Measurements from ENCODE around the gene LIMK1.
"Not testable (repeated sequence)": the region's sequence is repeated elsewhere in the genome, so short reads cannot be mapped to it uniquely, and the experiment has no call there.

Gene LIMK1

DNA sequence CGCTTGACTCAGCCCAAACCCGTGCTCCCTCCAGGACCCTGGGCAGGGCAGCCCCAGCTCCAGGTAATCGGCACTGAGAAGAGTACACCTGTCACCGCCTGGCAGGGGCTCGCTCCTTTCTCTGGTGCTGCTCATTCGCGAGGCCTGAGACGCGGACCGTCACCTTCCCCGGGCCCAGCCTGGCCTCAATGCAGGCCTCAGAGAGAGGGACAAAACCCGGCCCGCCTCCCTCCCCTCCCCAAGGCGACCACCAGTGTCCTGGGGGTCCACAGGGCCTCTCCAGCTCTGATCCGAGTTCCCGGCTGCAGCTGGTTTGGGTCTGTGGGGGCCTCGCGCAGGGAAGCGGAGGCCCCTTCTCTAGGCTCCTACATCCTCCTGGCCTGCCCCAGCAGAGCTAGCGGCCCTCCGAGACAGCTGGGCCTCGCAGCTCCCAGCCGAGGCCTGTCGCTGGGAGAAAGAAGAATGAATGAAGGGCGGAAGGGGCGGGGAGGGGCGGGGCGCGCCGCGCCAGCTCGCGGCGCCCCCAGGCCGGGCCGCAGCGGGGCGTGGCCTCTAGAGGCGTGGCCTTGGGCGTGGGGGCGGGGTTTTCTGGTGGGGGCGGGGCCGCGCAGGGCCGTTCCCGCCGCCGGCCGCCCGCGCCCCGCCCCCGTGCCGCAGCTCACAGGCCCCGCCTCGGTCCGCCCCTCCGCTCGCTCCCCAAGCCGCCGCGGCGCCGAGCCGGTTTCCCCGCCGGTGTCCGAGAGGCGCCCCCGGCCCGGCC lies at the start of gene LIMK1:
Gene LIMK1, plus strand, starts transcription at position 688 of the 760 bp plus-strand sequence. CDS start 187 bp downstream, outside the sequence.
- peak; percentile 83 for DNase-seq

DNA sequence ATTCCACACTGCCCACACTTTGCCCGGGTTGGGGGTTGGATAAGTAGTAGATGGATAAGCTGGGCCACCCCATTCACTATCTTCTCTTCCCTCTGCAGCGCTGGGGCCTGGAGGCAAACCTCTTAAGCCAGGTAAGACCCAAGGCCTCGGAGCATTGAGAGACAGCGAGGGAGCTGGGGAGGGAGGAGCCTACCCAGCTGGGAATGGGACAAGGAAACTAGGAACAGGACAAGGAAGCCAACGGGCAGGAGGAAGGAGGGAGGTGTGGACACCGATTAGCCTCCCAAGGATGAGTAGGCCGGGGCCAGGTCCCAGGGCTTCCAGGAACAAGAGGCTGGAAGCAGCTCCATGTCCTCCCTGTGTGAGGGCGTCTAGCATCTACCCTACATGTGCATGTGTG lies 46.0 kb upstream of the LIMK1 start:
- no peak for DNase-seq

DNA sequence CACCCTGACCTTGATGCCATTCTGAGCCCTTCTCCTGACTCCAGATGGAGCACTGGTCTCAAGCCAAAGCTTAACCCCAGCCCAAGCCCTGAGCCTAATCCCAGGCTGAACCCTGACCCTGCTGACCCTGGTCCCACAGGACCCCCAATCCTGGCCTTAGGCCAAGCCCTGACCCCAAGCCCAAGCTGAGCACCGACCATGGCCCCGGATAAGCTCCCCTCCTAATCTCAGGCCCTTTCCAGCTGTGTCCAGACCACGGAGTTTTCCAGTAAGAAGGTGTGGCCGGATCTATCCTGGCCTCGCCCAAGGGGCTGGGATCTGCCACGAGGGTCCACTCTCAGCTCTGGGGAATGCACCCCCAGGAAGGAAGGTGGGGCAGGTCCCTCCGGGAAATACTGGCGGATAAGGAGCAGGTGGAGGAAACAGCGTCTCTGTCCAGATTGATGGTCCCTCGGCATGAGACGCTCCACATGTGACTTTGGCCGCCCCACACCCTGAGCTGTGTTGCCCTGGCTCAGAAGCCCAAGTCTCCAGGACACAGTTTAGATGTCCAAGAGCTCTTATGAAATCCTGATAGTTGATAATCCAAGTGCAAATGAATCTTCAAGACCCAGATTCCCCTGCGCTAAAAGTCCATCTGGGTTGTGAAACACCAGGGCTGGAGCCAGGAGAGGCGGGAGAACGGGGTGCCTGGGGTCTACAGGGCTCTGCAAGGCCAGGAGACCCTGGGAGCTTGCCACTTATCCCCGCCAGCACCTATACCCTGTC lies 45.2 kb upstream of the LIMK1 start:
- no peak for DNase-seq

DNA sequence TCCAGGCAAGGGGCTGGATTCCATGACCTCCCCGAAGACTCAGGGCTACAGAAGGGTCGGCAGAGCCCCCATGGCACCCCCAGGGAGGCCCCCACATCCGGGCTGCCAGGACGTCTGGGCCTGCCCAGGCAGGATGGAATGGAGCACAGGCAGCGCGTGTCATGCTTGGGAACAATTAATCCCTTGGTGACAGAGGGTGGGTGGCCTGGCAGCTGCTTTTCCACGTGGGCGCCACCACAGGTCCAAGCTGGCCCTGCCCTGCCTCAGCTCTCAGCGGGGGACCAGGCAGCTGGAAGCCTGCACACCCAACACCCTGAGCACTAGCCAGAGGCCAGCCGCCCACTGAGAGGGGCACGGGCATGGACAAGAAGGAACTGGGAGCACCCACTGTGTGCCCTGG lies 44.3 kb upstream of the LIMK1 start:
- no peak for DNase-seq

DNA sequence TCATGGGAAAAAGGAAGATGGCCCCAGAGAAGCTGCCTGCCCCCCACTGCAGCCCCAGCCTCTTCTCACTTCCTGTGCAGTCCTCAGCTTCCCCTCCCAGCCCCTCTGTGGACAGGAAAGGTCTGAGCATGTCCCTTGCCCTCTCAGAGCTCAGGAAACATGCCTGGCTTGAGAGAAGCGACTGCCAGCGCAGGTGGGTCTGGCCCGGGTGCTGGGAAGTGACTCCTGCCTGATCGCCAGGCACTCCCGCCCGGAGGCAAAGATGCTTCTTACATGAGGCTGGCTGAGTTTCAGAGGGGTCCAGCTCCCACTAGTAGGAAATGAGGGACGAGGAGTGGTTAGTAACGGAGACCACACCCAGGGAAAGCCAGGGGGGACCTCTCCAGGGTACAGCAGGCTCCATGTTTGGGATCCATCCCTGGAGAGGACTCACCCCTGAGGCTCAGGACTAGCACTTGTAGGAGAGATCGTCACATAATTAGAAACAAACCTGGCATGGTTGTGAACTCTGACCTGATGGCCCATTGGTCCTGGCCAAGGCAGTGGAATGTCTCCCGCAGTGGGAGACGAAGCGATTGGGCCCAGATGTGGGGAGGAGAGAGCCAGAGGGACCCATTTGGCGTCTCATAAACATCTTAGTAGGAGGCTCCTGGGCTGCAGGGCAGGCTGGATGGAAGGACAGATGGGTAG lies 43.4 kb upstream of the LIMK1 start:
- no peak for DNase-seq

DNA sequence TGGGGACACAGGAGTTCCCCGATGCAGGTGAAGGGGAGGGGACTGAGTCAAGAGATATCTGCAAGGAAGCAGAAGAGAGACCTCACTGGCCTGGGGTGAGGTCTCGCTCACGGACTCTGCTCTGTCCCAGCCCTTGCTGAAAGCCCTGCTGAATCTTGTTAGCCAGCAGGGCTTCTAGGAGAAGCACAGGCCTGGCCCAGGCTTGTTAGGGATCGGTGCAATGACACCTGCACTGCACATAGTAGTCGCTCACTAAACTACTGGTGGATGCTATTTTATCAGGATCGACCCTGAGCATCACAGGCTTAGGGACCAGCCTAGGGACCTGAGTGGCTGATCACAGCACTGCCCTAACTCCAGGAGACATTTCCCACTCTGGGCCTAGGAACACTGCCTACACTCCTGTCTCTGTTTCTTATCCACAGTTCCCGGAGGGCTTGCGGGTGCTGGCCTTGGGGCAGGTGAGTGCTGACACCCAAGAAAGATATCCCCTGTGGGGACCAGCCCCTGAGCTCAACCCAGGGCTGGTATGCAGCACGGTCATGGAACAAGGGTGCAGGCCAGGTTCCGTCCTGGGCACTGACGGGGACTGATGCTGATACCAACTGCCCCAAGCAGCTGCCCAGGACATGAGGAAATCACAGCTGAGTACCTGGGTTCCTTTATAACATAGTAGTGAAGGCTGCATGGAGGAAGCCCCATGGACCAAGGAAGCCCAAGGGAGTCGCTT lies 42.6 kb upstream of the LIMK1 start:
- DNase-seq: no peak

DNA sequence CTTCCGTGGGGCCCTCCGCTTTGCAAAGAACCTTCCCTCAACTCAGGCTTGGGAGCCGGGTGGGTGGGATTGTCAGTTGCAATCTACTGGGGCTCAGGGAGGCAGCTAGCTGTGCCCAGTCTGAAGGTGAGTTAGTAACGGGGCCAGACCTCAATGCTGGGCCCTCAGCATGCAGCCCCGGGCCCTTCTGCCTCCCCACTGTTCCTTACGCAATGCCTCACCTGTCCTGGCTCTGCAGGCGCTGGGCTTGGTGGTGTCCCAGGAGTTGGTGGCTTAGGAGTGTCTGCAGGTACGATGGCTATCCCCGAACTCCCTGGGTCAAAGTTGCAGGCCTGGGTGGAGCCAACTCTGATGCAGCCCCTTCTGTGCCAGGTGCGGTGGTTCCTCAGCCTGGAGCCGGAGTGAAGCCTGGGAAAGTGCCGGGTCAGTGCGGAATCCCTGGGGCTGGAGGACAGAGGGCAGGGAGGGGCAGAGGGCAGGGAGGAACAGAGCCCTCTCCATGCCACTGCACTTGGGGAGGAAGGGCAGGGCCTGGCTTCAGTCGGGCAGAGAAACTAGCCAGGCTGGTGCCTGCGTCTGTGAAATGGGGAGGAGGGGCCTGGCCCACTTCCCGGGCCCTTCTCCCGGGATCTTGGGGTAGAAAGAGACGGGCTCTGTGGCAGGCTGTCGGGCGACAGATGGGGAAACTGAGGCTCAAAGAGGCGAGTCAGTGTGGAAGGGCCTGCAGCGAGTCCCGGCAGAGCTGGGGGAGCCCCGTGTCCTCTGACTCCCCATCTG lies 40.7 kb upstream of the LIMK1 start:
- no peak for DNase-seq

DNA sequence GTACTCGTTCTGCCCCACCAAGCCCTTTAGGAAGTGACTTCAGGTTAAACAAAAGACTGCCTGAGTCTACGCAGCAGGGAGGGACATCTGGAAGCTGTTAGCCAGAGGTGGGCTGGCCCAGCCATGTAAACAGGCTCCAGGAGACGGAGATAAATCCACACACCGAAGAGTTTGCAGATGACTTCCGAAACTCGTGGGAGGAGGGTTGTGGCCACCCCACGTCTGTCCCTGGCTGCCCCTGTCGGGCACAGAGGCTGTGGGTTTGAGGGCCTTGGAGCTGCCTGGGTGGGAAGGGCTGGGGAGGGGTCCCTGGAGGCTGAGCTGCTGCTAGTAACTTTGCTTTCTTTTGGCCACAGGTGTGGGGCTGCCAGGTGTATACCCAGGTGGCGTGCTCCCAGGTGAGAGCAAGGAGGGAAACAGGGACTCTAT lies 40.1 kb upstream of the LIMK1 start:
- no peak for DNase-seq

DNA sequence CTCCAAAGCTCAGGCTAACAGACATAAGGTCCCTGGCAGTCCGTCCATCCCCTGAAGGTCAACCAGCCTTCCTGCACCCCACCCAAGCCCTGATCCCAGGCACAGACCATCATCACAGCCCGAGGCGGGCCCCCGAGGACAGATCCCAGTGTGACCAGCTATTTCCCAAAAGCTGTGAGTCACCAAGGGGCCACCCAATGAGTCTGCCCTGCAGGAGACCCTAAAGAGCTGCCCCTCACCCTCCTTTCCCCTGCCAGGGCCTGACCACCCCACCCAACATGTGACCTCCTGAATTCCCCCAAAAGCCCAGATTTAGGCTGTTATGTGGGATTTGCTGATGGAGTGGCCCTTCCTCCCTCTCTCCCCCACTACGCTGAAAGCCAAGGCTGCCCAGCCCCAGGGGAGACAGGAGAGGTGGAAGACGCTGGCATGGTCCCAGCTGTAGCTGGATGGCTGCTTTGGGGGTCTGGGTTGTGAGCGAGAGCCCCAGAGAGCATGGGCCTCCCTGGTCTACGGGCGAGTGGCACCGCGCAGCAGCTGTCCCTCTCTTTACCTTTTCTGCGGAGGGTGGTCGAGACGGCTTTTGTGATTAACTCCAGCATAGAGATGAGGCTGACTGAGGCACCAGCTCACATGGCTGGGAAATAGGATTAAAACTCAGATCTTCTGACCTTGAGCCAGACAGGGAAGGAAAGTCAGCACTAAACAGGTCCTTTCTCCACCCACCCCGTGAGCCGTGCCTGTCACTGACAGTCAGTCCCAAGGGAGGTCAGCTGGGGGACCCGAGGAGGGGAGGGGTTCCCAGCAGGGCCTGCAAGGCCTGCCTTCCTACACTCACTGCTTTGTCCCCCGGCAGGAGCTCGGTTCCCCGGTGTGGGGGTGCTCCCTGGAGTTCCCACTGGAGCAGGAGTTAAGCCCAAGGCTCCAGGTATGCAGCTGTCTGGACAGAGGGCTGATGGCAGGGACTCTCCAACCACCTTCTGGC lies 38.9 kb upstream of the LIMK1 start:
- DNase-seq: no peak

DNA sequence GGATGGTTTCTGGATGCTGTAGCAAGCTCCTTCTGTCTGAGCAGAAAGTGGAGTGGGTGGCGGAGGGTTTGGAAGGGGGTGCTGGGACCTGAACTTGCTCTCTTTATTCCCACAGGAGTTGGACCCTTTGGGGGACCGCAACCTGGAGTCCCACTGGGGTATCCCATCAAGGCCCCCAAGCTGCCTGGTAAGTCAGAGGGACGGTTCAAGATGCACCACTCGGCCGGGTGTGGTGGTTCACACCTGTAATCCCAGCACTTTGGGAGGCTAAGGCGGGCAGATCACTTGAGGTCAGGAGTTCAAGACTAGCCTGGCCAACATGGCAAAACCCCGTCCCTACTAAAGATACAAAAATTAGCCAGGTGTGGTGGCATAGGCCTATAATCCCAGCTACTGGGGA lies 37.0 kb upstream of the LIMK1 start:
- not testable (repeated sequence) for DNase-seq

DNA sequence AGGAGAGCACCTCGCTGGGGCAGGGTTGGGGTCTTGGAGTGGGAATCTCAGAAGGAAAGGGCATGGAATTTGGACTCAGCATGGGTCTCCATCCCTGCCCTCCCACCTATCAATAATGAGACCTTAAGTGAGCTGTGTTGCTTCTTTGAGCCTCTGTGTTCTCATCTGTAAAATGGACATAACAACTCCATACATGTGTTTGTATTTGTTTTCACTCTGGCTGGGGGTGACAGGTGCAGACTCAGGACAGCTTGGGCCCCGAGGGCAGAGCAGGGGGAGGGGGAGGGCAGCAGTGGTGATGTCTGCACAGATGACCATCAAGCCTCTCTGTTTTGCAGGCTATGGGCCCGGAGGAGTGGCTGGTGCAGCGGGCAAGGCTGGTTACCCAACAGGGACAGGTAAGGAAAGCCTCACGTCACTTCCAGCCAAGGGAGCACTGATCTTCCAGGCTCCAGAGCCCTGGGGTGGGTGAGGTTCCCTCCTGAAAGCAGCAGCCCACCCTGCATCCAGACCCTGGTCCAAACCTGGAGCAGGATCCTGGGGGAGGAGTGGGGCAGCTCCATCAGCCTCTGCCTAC lies 35.7 kb upstream of the LIMK1 start:
- no peak for DNase-seq

DNA sequence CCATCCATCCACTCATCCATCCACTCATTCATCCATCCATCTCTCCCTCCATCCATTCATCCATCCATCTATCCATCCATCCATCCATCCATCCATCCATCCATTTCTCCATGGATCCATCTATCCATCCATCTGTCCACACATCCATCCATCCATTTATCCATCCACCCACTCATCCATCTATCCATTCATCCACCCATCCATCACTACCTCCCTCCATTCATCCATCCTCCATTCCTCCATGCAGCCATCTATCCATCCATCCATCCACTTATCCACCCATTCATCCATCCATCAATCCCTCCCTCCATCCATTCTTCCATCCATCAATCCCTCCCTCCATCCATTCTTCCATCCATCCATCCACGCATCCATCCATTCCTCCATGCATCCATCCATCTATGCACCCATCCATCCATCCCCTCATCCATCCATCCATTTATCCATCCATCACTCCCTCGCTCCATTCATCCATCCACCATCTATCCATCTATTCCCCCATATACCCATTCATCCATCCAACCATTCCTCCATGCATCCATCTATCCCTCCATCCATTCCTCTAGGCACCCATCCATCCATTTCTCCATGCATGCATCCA lies 34.5 kb upstream of the LIMK1 start:
- no peak for DNase-seq

DNA sequence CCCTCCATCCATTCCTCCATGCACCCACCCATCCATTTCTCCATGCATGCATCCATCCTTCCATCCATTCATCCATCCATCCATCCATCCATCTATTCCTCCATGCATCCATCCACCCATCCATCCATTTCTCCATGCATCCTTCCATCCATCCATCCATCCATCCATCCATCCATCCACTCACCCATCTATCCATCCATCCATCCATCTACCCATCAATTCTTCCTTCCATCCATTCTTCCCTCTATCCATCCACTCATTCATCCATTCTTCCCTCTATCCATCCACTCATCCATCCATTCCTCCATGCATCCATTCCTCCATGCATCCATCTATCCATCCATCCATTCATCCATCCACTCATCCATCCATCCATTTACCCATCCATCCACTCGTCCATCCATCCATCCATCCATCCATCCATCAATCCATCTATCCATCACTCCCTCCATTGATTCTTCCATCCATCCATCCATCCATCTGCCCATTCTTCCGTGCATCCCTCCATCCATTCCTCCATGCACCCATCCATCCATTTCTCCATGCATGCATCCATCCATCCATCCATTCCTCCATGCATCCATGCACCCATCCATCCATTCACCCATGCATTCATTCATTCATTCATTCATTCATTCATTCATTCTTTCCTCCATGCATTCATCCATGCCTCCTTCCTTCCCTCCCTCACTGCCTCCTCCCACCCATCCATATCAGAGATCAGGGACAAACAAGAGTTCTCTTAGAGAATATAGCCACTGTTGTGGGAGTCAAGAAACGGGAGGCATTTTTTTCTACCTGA lies 33.4 kb upstream of the LIMK1 start:
- DNase-seq: no peak

DNA sequence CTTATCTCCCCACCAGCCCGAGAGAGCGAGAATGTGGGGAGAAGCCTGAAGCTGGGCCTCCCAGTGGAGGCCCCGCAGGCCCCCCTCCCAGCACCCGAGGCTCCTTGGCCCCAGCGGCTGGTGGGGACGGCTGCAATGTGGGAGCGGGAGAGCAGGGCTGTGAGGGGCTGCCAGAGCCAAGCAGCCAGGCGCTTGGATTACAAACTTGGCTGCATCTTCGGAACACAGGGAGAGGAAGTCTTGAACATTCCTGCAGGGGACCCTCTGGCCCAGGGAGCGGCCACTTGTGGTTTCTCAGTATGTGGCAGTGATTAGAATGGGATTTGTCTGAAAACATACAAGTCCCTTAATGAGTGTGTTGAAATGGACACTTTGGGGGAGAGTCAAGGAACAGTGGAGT lies 32.4 kb upstream of the LIMK1 start:
- no peak for DNase-seq

DNA sequence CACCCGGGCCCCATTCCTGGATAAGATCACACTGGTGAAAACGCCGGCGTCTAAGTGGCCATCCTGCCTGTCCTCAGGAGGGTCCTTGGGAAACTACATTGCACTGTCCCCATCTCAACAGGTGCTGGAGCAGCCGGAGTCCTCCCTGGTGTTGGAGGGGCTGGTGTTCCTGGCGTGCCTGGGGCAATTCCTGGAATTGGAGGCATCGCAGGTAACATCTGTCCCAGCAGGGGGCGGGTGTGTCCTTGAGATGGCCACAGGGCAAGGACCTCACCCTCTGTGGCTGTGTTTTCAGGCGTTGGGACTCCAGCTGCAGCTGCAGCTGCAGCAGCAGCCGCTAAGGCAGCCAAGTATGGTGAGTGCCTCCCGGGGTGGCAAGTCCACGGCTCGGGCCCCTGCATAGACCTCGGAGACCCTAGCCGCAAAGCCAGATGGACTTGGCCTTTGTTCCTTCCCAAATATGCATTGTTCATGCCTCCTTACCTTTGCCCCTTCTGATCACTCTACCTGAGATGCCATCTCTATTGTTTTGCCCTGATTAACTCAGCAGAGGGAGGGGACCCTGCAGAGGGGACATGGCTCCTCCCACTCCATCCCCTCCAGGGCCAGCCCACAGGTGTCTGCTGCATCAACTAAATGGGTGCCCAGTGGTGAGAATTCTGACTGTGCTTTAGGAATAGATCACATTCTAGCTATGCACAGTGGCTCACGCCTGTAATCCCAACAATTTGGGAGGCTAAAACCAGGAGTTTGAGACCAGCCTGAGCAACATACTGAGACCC lies 31.8 kb upstream of the LIMK1 start:
- DNase-seq: no peak

DNA sequence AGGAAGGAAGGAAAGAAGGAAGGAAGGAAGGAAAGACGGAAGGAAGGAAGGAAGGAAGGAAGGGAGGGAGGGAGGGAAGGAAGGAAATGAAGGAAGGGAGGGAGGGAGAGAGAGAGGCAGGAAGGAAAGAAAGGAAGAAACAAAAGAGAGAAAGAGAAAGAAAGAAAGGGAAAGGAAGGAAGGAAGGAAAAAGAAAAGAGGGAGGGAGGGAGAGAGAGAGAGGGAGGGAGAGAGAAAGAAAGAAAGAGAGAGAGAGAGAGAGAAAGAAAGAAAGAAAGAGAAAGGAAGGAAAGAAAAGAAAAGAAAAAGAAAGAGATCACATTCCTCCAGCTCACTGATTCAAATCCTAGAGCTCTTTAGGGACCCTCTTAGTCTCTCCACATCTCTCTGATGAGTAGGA lies 31.0 kb upstream of the LIMK1 start:
- no peak for DNase-seq

DNA sequence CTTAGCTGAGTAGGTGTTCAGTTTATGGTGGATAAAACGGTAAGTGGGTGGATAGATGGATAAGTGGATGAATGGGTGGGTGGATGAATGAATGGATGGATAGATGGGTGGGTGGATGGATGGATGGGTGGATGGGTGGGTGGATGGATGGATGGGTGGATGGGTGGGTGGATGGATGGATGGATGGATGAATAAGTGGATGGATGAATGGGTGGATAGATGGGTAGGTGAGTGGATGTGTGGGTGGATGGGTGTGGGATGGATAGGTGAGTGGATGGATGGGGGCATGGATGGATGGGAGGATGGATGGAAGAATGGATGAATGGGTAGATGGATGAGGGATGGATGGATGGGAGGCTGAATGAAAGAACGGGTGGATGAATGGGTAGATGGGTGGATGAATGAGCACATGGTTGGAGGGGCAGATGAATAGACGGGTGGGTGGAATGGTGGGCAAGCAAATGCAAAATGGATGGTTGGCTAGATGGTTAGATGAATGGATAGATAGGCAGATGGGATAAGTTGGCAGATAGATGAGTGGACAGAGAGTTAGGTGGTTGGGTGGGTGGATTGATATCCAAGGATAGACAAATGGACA lies 29.9 kb upstream of the LIMK1 start:
- DNase-seq: no peak
